ENCODE data around the gene FAM177A1. TPM values are rescaled to one million over a fixed set of nuclear protein-coding genes. Genes with fewer than 3 reads are reported as not detected.

Gene FAM177A1
- total and polyA plus RNA-seq, 11 donors: 56.3 to 129 (median 97.1) TPM

GRCh38 chr14:35113308-35113950 lies 67.4 kb downstream of the FAM177A1 start:
- WGBS, 4 donors: 91 to 96% (median 95%) methylated on average over 4 of the region's 4 CpGs
- no peak overlapping the region for H3K4me3 ChIP-seq
- H3K27me3 ChIP-seq: no peaks in the 10 kb centered on the region
- peaks cover 0 to 10% (median 0%) of the 10 kb centered on the region in 12 donors for H3K9me3 ChIP-seq
- H3K36me3 ChIP-seq: peaks cover 0 to 93% (median 81%) of the 10 kb centered on the region in 9 donors
- ATAC-seq: no peak
- TF ChIP-seq POLR2A (IDR thresholded peaks at IDR 0.05) (no peak), CTCF (IDR thresholded peaks at IDR 0.05) (no peak)
- no peak overlapping the region for H3K27ac ChIP-seq
- peaks cover 0 to 9% (median 0%) of the 10 kb centered on the region in 12 donors for H3K4me1 ChIP-seq
- DNase-seq: no peak
- intact Hi-C loops (cut with DNase I): no loop called here

GRCh38 chr14:35114036-35114435 lies 68.0 kb downstream of the FAM177A1 start:
- intact Hi-C loops (cut with DNase I): no loop called here
- TF ChIP-seq POLR2A (IDR thresholded peaks at IDR 0.05) (no peak), CTCF (IDR thresholded peaks at IDR 0.05) (no peak)
- H3K27ac ChIP-seq: no peak overlapping the region
- WGBS, 4 donors: 73 to 95% (median 90%) methylated on average over 2 of the region's 2 CpGs
- no peaks in the 10 kb centered on the region for H3K27me3 ChIP-seq
- H3K36me3 ChIP-seq: peaks cover 0 to 91% (median 75%) of the 10 kb centered on the region in 9 donors
- H3K4me3 ChIP-seq: no peak overlapping the region
- H3K4me1 ChIP-seq: peaks cover 0 to 9% (median 0%) of the 10 kb centered on the region in 12 donors
- DNase-seq (no peak), ATAC-seq (no peak)
- H3K9me3 ChIP-seq: peaks cover 0 to 10% (median 0%) of the 10 kb centered on the region in 12 donors

GRCh38 chr14:35116242-35116641 lies 70.2 kb downstream of the FAM177A1 start:
- WGBS, 4 donors: 91 to 98% (median 96%) methylated on average over 4 of the region's 4 CpGs
- H3K4me1 ChIP-seq: peaks cover 0 to 30% (median 8%) of the 10 kb centered on the region in 12 donors
- no peak overlapping the region for H3K4me3 ChIP-seq
- H3K36me3 ChIP-seq: peaks cover 0 to 83% (median 63%) of the 10 kb centered on the region in 9 donors
- TF ChIP-seq POLR2A (IDR thresholded peaks at IDR 0.05) (no peak), CTCF (IDR thresholded peaks at IDR 0.05) (no peak)
- peaks cover 0 to 10% (median 0%) of the 10 kb centered on the region in 12 donors for H3K9me3 ChIP-seq
- DNase-seq: no peak
- intact Hi-C loops (cut with DNase I): no loop called here
- no peak for ATAC-seq
- no peak overlapping the region for H3K27ac ChIP-seq
- H3K27me3 ChIP-seq: no peaks in the 10 kb centered on the region

- ATAC-seq: no peak
- intact Hi-C loops (cut with DNase I): no loop called here
- peaks cover 0 to 30% (median 8%) of the 10 kb centered on the region in 12 donors for H3K4me1 ChIP-seq
- H3K4me3 ChIP-seq: no peak overlapping the region
- H3K36me3 ChIP-seq: peaks cover 0 to 75% (median 54%) of the 10 kb centered on the region in 9 donors
- no peaks in the 10 kb centered on the region for H3K27me3 ChIP-seq
- H3K27ac ChIP-seq: peak overlapping the region in 1 of 12 donors; percentile 28
- peaks cover 0 to 2% (median 0%) of the 10 kb centered on the region in 12 donors for H3K9me3 ChIP-seq
- TF ChIP-seq POLR2A (IDR thresholded peaks at IDR 0.05) (no peak), CTCF (IDR thresholded peaks at IDR 0.05) (no peak)
- no peak for DNase-seq
- WGBS, 4 donors: 91 to 97% (median 95%) methylated on average over 2 of the region's 2 CpGs
These were observed 71.0 kb downstream of the FAM177A1 start for GRCh38 chr14:35117112-35117511.

All from heart left ventricle (tissue), 16 donors.